ENCODE results near the gene GNG13. TPM values are rescaled to one million over a fixed set of nuclear protein-coding genes. Genes with fewer than 3 reads are reported as not detected.

The GNG13 gene
- total and polyA plus RNA-seq, 2 of the 4 experiments (the other 2 are of a cell fraction), result not detected

DNA sequence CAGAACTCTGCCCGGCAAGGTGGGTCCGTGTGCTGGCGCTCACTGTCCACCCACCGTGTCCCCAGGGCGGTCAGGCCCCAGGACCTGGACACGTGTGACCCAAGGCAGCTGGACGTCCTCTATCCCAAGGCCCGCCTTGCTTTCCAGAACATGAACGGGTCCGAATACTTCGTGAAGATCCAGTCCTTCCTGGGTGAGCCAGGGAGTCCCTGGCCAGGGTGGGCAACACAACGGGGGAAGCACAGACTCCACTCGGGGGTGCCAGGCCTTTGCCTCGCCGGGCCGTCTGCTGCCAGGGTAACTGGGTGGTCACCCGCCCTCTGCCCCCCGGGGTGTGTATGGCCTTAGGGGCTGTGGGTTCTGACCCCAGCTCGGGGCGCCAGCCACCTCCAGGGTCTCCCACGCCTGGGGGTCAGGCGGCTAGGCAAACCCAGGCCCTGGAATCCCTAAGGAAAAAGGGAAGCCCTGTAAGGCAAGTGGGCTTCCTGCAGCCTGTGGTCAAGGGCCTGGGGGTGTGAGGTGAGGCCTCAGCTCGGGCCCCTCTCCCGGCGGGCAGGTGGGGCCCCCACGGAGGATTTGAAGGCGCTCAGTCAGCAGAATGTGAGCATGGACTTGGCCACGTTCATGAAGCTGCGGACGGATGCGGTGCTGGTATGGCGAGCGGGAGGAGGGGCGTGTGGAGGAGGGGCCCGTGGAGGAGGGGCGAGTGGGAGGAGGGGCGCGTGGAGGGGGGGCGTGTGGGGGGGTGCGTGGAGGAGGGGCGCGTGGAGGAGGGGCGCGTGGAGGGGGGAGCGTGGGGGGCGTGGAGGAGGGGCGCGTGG lies 33.5 kb downstream of the GNG13 start:
- CTCF ChIA-PET, result no interaction called here

More for the DNA sequence above, 33.5 kb downstream of the GNG13 start:
- 78% methylated on average over 13 of the region's 48 CpGs; no CpG with 5 or more reads in 1 of the 2 experiments for WGBS, 2 experiments (ENCODE audit: extremely low coverage in 2 of 2, insufficient read length in 1 of 2)
- Histone ChIP-seq H3K79me1 (ENCODE audit: low read depth in 1 of 2, low read length in 2 of 2) (no peaks in the 10 kb centered on the region), H2BK20ac (ENCODE audit: low read depth, low read length) (no peak overlapping the region), H3K4ac (ENCODE audit: low read depth, low read length) (no peak overlapping the region), H3K4me2 (ENCODE audit: low read depth, low read length) (no peak overlapping the region), H3K4me3 (ENCODE audit: insufficient read depth, low read depth, low read length) (no peak overlapping the region), H3K36me3 (ENCODE audit: control insufficient read depth, insufficient read depth, low read length) (no peaks in the 10 kb centered on the region), H3K27ac (ENCODE audit: insufficient read depth, low read length) (no peak overlapping the region), H3K9me3 (ENCODE audit: control insufficient read depth, insufficient read depth, low read length) (no peaks in the 10 kb centered on the region), H3K14ac (replicated peaks; ENCODE audit: low read depth, low read length) (no peak overlapping the region), H2BK5ac (ENCODE audit: low read depth, low read length, poor library complexity, severe bottlenecking) (no peak overlapping the region), H3K4me1 (ENCODE audit: control insufficient read depth, insufficient read depth, low read length) (no peaks in the 10 kb centered on the region), H2BK120ac (ENCODE audit: low read depth, low read length) (no peak overlapping the region), H3K9ac (ENCODE audit: low read depth, low read length) (no peak overlapping the region), H2AK5ac (ENCODE audit: low read depth, low read length) (no peak overlapping the region), H2AFZ (replicated peaks; ENCODE audit: low read length, poor library complexity) (no peak overlapping the region), H4K8ac (ENCODE audit: low read depth in 2 of 2, low read length in 2 of 2) (no peak overlapping the region), H4K5ac (ENCODE audit: low read depth, low read length) (no peak overlapping the region), H2BK15ac (ENCODE audit: low read depth, low read length) (no peak overlapping the region), H3K9me1 (ENCODE audit: insufficient read depth, low read length) (no peaks in the 10 kb centered on the region), H4K20me1 (ENCODE audit: insufficient read depth, low read length) (no peaks in the 10 kb centered on the region), H3K27me3 (ENCODE audit: control insufficient read depth, insufficient read depth, low read length) (no peaks in the 10 kb centered on the region; the same call in 1 of the 2 replicates), H3K23ac (ENCODE audit: low read depth, low read length) (no peak overlapping the region), H3K56ac (ENCODE audit: extremely low read depth, insufficient read depth, low read length) (no peak overlapping the region), H2AK9ac (replicated peaks; ENCODE audit: low read depth, low read length, poor library complexity) (no peak overlapping the region), H4K91ac (ENCODE audit: insufficient read depth, low read depth, low read length) (no peak overlapping the region), H3K18ac (ENCODE audit: low read depth, low read length) (no peak overlapping the region)
- DNase-seq (no peak), ATAC-seq (ENCODE audit: low read depth) (no peak)
- BruUV-seq (replicated peaks), result no TSS peak
- TF ChIP-seq MXI1 (IDR thresholded peaks at IDR 0.05; ENCODE audit: borderline replicate concordance, low read depth, low read length) (no peak), MAFK (IDR thresholded peaks at IDR 0.05; ENCODE audit: low read depth, low read length) (no peak), RAD21 (IDR thresholded peaks at IDR 0.05; ENCODE audit: low read length) (no peak), RFX5 (IDR thresholded peaks at IDR 0.05; ENCODE audit: low read depth, low read length) (no peak), SMC3 (IDR thresholded peaks at IDR 0.05; ENCODE audit: low read depth, low read length) (no peak), RCOR1 (IDR thresholded peaks at IDR 0.05; ENCODE audit: insufficient replicate concordance, low read length) (no peak), CHD1 (IDR thresholded peaks at IDR 0.05; ENCODE audit: low read depth, low read length) (no peak), CEBPB (IDR thresholded peaks at IDR 0.05; ENCODE audit: low read depth, low read length) (no peak), NFE2L2 (IDR thresholded peaks at IDR 0.05; ENCODE audit: low read depth, low read length) (no peak), POLR2A (IDR thresholded peaks at IDR 0.05; ENCODE audit: low read depth, low read length) (no peak), MAZ (IDR thresholded peaks at IDR 0.05; ENCODE audit: borderline replicate concordance, low read depth, low read length) (no peak)
- TF ChIP-seq, protein P1, sequence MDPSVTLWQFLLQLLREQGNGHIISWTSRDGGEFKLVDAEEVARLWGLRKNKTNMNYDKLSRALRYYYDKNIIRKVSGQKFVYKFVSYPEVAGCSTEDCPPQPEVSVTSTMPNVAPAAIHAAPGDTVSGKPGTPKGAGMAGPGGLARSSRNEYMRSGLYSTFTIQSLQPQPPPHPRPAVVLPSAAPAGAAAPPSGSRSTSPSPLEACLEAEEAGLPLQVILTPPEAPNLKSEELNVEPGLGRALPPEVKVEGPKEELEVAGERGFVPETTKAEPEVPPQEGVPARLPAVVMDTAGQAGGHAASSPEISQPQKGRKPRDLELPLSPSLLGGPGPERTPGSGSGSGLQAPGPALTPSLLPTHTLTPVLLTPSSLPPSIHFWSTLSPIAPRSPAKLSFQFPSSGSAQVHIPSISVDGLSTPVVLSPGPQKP (IDR thresholded peaks at IDR 0.05; ENCODE audit: borderline replicate concordance, low read depth, low read length), result no peak
- TF ChIP-seq, protein P2, sequence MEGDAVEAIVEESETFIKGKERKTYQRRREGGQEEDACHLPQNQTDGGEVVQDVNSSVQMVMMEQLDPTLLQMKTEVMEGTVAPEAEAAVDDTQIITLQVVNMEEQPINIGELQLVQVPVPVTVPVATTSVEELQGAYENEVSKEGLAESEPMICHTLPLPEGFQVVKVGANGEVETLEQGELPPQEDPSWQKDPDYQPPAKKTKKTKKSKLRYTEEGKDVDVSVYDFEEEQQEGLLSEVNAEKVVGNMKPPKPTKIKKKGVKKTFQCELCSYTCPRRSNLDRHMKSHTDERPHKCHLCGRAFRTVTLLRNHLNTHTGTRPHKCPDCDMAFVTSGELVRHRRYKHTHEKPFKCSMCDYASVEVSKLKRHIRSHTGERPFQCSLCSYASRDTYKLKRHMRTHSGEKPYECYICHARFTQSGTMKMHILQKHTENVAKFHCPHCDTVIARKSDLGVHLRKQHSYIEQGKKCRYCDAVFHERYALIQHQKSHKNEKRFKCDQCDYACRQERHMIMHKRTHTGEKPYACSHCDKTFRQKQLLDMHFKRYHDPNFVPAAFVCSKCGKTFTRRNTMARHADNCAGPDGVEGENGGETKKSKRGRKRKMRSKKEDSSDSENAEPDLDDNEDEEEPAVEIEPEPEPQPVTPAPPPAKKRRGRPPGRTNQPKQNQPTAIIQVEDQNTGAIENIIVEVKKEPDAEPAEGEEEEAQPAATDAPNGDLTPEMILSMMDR (conservative IDR thresholded peaks at IDR 0.05; ENCODE audit: low read depth, low read length), result no peak
- POLR2A ChIA-PET (ENCODE audit: unreplicated experiment), result no interaction called here
- intact Hi-C loops (cut with micrococcal nuclease) (no loop called here), in situ Hi-C loops (cut with MboI; ENCODE audit: low sequenced_read_pairs) (no loop called here), dilution Hi-C loops (cut with HindIII; ENCODE audit: low sequenced_read_pairs, unreplicated experiment) (no loop called here)

All from IMR-90 (cell line).